Measurements from ENCODE around the gene PAQR4.

The PAQR4 gene

DNA sequence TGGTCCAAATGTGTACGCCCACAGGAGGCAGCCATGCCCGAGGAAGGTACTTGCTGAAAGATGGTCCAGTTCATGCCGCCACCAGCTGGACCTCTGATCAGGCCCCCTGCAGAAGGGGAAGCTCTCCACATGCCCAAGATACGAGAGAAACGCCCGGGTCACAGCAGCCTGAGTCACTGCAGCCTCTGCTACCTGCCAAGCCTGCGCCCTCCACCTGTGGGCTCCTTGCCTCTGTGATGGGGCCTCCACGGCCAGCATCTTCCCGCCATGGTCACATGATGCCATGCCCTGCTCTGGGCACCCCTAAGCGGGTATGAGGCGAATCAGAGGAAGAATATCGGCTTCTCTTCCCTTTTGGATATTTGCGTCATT is 18.8 kb upstream of the PAQR4 start:
- Histone ChIP-seq H3K4me3 (ENCODE audit: low read depth, low read length) (no peak overlapping the region), H3K36me3 (ENCODE audit: control insufficient read depth in 2 of 2, insufficient read depth in 1 of 2, low read length in 2 of 2) (peaks cover 0 to 16% of the 10 kb centered on the region in 2 experiments; a peak in 1 of 3 replicates), H3K4me1 (ENCODE audit: control insufficient read depth, insufficient read depth, low read length) (no peaks in the 10 kb centered on the region), H3K9me3 (ENCODE audit: control insufficient read depth, insufficient read depth, low read depth, low read length) (no peaks in the 10 kb centered on the region), H3K27ac (ENCODE audit: extremely low read depth, low read depth, low read length) (no peak overlapping the region)
- POLR2A ChIA-PET: no interaction called here
- TF ChIP-seq, protein P1, sequence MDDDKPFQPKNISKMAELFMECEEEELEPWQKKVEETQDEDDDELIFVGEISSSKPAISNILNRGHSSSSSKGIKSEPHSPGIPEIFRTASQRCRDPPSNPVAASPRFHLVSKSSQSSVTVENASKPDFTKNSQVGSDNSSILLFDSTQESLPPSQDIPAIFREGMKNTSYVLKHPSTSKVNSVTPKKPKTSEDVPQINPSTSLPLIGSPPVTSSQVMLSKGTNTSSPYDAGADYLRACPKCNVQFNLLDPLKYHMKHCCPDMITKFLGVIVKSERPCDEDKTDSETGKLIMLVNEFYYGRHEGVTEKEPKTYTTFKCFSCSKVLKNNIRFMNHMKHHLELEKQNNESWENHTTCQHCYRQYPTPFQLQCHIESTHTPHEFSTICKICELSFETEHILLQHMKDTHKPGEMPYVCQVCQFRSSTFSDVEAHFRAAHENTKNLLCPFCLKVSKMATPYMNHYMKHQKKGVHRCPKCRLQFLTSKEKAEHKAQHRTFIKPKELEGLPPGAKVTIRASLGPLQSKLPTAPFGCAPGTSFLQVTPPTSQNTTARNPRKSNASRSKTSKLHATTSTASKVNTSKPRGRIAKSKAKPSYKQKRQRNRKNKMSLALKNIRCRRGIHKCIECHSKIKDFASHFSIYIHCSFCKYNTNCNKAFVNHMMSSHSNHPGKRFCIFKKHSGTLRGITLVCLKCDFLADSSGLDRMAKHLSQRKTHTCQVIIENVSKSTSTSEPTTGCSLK (tag by site-specific recombination; IDR thresholded peaks at IDR 0.05): no peak
- no peak for TF ChIP-seq ZNF518A (tag by site-specific recombination; conservative IDR thresholded peaks at IDR 0.05; ENCODE audit: low read depth)
- CTCF ChIA-PET: interaction anchor here (0.6 to 1.7 kb wide), 3 partner anchors 10 to 138 kb away, joined by 3 to 7 read pairs (median 5); no protein-coding TSS in a partner anchor

DNA sequence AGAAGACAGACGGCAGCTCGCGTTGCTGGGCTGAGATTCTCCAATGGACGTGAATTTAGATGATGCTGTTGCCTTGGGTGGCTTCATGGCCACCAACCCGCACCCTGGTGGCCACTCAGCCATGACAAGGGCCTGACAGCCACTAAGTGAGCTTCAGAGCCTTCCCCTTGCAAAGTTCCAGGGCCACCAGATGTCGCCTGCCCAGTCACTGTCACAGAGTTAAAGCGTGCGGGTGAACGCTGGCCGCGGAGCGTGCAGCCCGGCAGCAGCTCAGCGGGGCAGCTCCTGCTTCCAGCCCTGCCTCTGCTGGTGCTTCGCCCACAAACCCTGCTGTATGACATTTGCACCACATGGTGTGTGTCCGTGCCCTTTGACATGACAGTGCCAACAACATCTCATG is 18.4 kb upstream of the PAQR4 start:
- no peak overlapping the region for H3K4me3 ChIP-seq (ENCODE audit: low read depth, low read length)
- peaks cover 0 to 16% of the 10 kb centered on the region in 2 experiments; a peak in 1 of 3 replicates for H3K36me3 ChIP-seq (ENCODE audit: control insufficient read depth in 2 of 2, insufficient read depth in 1 of 2, low read length in 2 of 2)
- no peaks in the 10 kb centered on the region for H3K4me1 ChIP-seq (ENCODE audit: control insufficient read depth, insufficient read depth, low read length)
- no peaks in the 10 kb centered on the region for H3K9me3 ChIP-seq (ENCODE audit: control insufficient read depth, insufficient read depth, low read depth, low read length)
- TF ChIP-seq HIC1 (tag by site-specific recombination; IDR thresholded peaks at IDR 0.05): no peak
- no peak for TF ChIP-seq ZNF112 (tag by site-specific recombination; IDR thresholded peaks at IDR 0.05)
- TF ChIP-seq YY2 (tag by site-specific recombination; IDR thresholded peaks at IDR 0.05): no peak
- peak; percentile 43; the same call in 1 of the 2 replicates for TF ChIP-seq CTCF (tag by site-specific recombination; IDR thresholded peaks at IDR 0.05)
- POLR2A ChIA-PET: no interaction called here
- no peak overlapping the region for H3K27ac ChIP-seq (ENCODE audit: extremely low read depth, low read depth, low read length)
- CTCF ChIA-PET: interaction anchor here (0.6 to 1.7 kb wide), 3 partner anchors 10 to 138 kb away, joined by 3 to 7 read pairs (median 5); no protein-coding TSS in a partner anchor

- TF ChIP-seq ZIC2 (tag by site-specific recombination; IDR thresholded peaks at IDR 0.05) (0 out of 2 replicates have a peak, but pooled peaks have one; percentile 14), SP2 (tag by site-specific recombination; IDR thresholded peaks at IDR 0.05) (peak; percentile 34; the same call in 1 of the 2 replicates), ZNF792 (tag by site-specific recombination; IDR thresholded peaks at IDR 0.05) (no peak)
- CTCF ChIA-PET: interaction anchor here (0.6 to 2.0 kb wide), 3 partner anchors 9 to 30 kb away, joined by 3 to 14 read pairs (median 8); no protein-coding TSS in a partner anchor
- POLR2A ChIA-PET: no interaction called here
- Histone ChIP-seq H3K4me3 (ENCODE audit: low read depth, low read length) (no peak overlapping the region), H3K4me1 (ENCODE audit: control insufficient read depth, insufficient read depth, low read length) (no peaks in the 10 kb centered on the region), H3K36me3 (ENCODE audit: control insufficient read depth in 2 of 2, insufficient read depth in 1 of 2, low read length in 2 of 2) (peaks cover 0 to 10% of the 10 kb centered on the region in 2 experiments; a peak in 1 of 3 replicates), H3K9me3 (ENCODE audit: control insufficient read depth, insufficient read depth, low read depth, low read length) (no peaks in the 10 kb centered on the region), H3K27ac (ENCODE audit: extremely low read depth, low read depth, low read length) (no peak overlapping the region)
These were observed 16.5 kb upstream of the PAQR4 start for GRCh38 chr16:2952679-2953078.

Data from HEK293 (cell line).